Stomach (tissue), 9 donors: ENCODE results near the gene C15orf61. TPM values are rescaled to one million over a fixed set of nuclear protein-coding genes. Genes with fewer than 3 reads are reported as not detected.

Source experiments
- DNase-seq, 2 donors: peaks; one replicate each; pipeline versions ENCODE4 v3.0.0 to v3.0.0-alpha.2; 2013 to 2019
- H3K27ac ChIP-seq, 5 donors: fragments of 200-600 bp in 4 of 5; sonication (generic) in 4 of 5; one replicate each; pipeline ENCODE4 v1.5.1; 2013 to 2019; ENCODE audit warnings: mild to moderate bottlenecking in 1 of 5, moderate library complexity in 1 of 5
- H3K27me3 ChIP-seq, 3 donors: fragments of 200-600 bp; sonication (generic); one replicate each; pipeline ENCODE4 v1.5.1; 2017 to 2019; ENCODE audit warnings: mixed run types in 1 of 3
- H3K36me3 ChIP-seq, 4 donors: fragments of 200-600 bp; sonication (generic); 1 replicate in 3 of 4; 2 replicates in 1 of 4; pipeline ENCODE4 v1.5.1; 2016 to 2019
- H3K4me1 ChIP-seq, 4 donors: fragments of 200-600 bp; sonication (generic); one replicate each; pipeline ENCODE4 v1.5.1; 2016 to 2019
- H3K4me3 ChIP-seq, 4 donors: fragments of 200-600 bp; sonication (generic) in 3 of 4; one replicate each; pipeline ENCODE4 v1.5.1; 2016 to 2019; ENCODE audit warnings: mild to moderate bottlenecking in 1 of 4
- H3K9me3 ChIP-seq, 4 donors: fragments of 200-600 bp; sonication (generic); one replicate each; pipeline ENCODE4 v1.5.1; 2016 to 2019
- CTCF ChIP-seq, 7 experiments: fragments of 450-650 bp in 4 of 7; fragments of 200-600 bp in 3 of 7; sonication (generic) in 3 of 7; IDR thresholded peaks; one replicate each; pipeline ENCODE4 v1.5.1; 2016 to 2019; ENCODE audit warnings: antibody characterized with exemption in 7 of 7, control low read depth in 2 of 7, mild to moderate bottlenecking in 1 of 7
- EP300 ChIP-seq: sonication (generic); formaldehyde crosslinking; IDR thresholded peaks from one replicate; pipeline ENCODE4 v1.6.1; 2017; ENCODE audit warnings: antibody characterized with exemption
- POLR2A ChIP-seq, 4 donors: fragments of 450-650 bp; IDR thresholded peaks; one replicate each; pipeline ENCODE4 v1.6.1; 2016; ENCODE audit warnings: antibody characterized with exemption in 4 of 4, control low read depth in 2 of 4, mild to moderate bottlenecking in 1 of 4, moderate library complexity in 1 of 4
- POLR2AphosphoS5 ChIP-seq, 3 donors: sonication (generic); formaldehyde crosslinking; IDR thresholded peaks; one replicate each; pipeline ENCODE4 v1.6.1; 2016; ENCODE audit warnings: antibody characterized with exemption in 3 of 3
- WGBS, 5 donors: extraction: QIAGEN DNeasy Blood & Tissue Kit in 3 of 5; methylation state at CpG; one replicate each; pipeline versions ENCODE4 v1.1.5 to v1.1.7; 2013 to 2018; 5-methylcytosine and 5-hydroxymethylcytosine counted together
- intact Hi-C: fragments of 100-400 bp; cut with DNase I; formaldehyde crosslinking; loops from one replicate; pipeline ENCODE4 v1.15.1; 2023; ENCODE audit warnings: low total_unique reads
- polyA plus RNA-seq, 3 donors: library from polyadenylated mRNA; stranded (reverse); fragments of 200-250 nt; gene quantifications; one replicate each; pipeline ENCODE4 v1.2.3, GENCODE V29; 2013
- total RNA-seq, 5 donors: library from RNA; depleted of rRNA; stranded (reverse); fragments of >200 nt; gene quantifications; one replicate each; pipeline versions ENCODE4 v1.1.0 to v1.2.3, GENCODE V29; 2014 to 2016
- donor health status: healthy with polysubstance abuse.
- donor health status: Bipolar disorder and iron deficiency.
- donor health status: healthy.

C15orf61 gene
- total and polyA plus RNA-seq, 8 donors: 0.14 to 19.4 (median 2.1) TPM

GRCh38 chr15:67578020-67578600 is 57.2 kb downstream of the C15orf61 start:
- TF ChIP-seq POLR2AphosphoS5 (IDR thresholded peaks at IDR 0.05) (no peak), EP300 (no peak), CTCF (IDR thresholded peaks at IDR 0.05) (no peak), POLR2A (IDR thresholded peaks at IDR 0.05) (no peak)
- H3K4me1 ChIP-seq: no peaks in the 10 kb centered on the region
- H3K9me3 ChIP-seq: no peaks in the 10 kb centered on the region
- H3K27ac ChIP-seq: no peak overlapping the region
- no peaks in the 10 kb centered on the region for H3K27me3 ChIP-seq
- WGBS, 5 donors: 90 to 97% (median 94%) methylated on average over 4 of the region's 4 CpGs
- intact Hi-C loops: no loop called here
- no peak overlapping the region for H3K4me3 ChIP-seq
- no peaks in the 10 kb centered on the region for H3K36me3 ChIP-seq
- DNase-seq: no peak

DNA sequence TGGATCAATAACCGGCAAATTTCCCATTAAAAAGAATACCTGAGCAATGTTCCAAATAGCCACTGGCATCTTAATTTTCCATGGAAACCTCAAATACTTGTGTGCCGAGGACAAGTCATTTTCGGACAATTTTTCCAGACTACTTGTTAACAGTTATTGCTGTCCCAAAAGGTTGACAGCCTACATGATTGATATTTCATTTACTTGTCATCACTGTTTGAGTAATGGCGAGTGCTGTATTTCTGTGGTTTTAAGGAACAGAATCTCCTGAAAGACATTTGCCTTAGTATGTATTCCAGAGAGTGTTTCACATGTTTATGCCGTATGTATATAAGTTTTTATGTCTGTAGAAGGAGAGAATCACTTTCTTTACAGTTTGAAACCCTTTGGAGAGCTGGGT is 58.2 kb downstream of the C15orf61 start:
- intact Hi-C loops: no loop called here
- WGBS, 5 donors: 94 to 98% (median 96%) methylated on average over 5 of the region's 5 CpGs

More for the DNA sequence above, 58.2 kb downstream of the C15orf61 start:
- Histone ChIP-seq H3K27me3 (no peaks in the 10 kb centered on the region), H3K4me1 (no peaks in the 10 kb centered on the region), H3K36me3 (no peaks in the 10 kb centered on the region), H3K4me3 (no peak overlapping the region), H3K9me3 (no peaks in the 10 kb centered on the region), H3K27ac (no peak overlapping the region)
- no peak for DNase-seq
- TF ChIP-seq POLR2A (IDR thresholded peaks at IDR 0.05): no peak
- no peak for TF ChIP-seq EP300
- no peak for TF ChIP-seq CTCF (IDR thresholded peaks at IDR 0.05)
- TF ChIP-seq POLR2AphosphoS5 (IDR thresholded peaks at IDR 0.05): no peak

Other genes starting within 250 kb of the C15orf61 start
- 10 to 100 TPM in 4 of 5 donors, 1 to 10 TPM in 1; 1.8 to 94.6 (median 19.7) TPM for gene MAP2K5, start 21.6 kb downstream of the C15orf61 start, total RNA-seq
- 10 to 100 TPM in 2 of 3 donors, 1 to 10 TPM in 1; 7.2 to 11.8 (median 10.4) TPM for gene MAP2K5, start 21.6 kb downstream of the C15orf61 start, polyA plus RNA-seq